Activated T-helper 17 cell treated with anti-CD3 and anti-CD28 coated beads, Interleukin-2, amount 50 U/mL, for 72 hours (primary cell): ENCODE measurements around the gene GPNMB. TPM values are rescaled to one million over a fixed set of nuclear protein-coding genes. Genes with fewer than 3 reads are reported as not detected.

Source experiments
- total RNA-seq, 2 donors: library from RNA; stranded (reverse); gene quantifications; one replicate each; pipeline ENCODE4 v1.2.3, GENCODE V29; 2022

The GPNMB gene
- total RNA-seq, 2 donors from 2014 or later = 1.3 to 3.2 TPM

Other genes starting within 250 kb of the GPNMB start
- gene HYCC1, start 232.6 kb upstream of the GPNMB start, total RNA-seq = 10 to 100 TPM; 20.2 to 41.1 TPM
- gene KLHL7, start 141.0 kb upstream of the GPNMB start, total RNA-seq = 10 to 100 TPM; 15.0 to 19.4 TPM
- gene NUP42, start 64.7 kb upstream of the GPNMB start, total RNA-seq = 10 to 100 TPM; 24.7 to 48.1 TPM
- 10 to 100 TPM; 60.2 to 84.3 TPM for gene MALSU1, start 52.6 kb downstream of the GPNMB start, total RNA-seq
- gene IGF2BP3, start 223.7 kb downstream of the GPNMB start, total RNA-seq = under 1 TPM; 0.42 to 0.67 TPM